SK-N-SH treated with all-trans-retinoic acid at 6 μM for 48 hours (cell line): Measurements from ENCODE around the gene PILRB.

Experiments used
- ARNTL ChIP-seq: fragments of 450-650 bp; formaldehyde crosslinking; IDR thresholded peaks from 2 replicates; pipeline ENCODE4 v1.5.0; 2020; ENCODE audit warnings: low read depth, mild to moderate bottlenecking, moderate library complexity, borderline replicate concordance
- BACH2 ChIP-seq: fragments of 250-450 bp; sonication (Bioruptor Pico); IDR thresholded peaks from 2 replicates; pipeline ENCODE4 v1.9.0; 2021; ENCODE audit warnings: mild to moderate bottlenecking, borderline replicate concordance
- CREB5 ChIP-seq: fragments of 250-450 bp; sonication (Bioruptor Pico); IDR thresholded peaks from 2 replicates; pipeline ENCODE4 v1.5.1; 2020; ENCODE audit warnings: low read depth, mild to moderate bottlenecking, moderate library complexity
- SNAI2 ChIP-seq: fragments of 250-450 bp; sonication (Bioruptor Pico); IDR thresholded peaks from 2 replicates; pipeline ENCODE4 v1.5.0; 2020; ENCODE audit warnings: mild to moderate bottlenecking, moderate library complexity
- ZFP3 ChIP-seq: fragments of 250-450 bp; sonication (Bioruptor Pico); IDR thresholded peaks from 2 replicates; pipeline ENCODE4 v1.5.0; 2020; ENCODE audit warnings: mild to moderate bottlenecking, moderate library complexity
- ZFP30 ChIP-seq: fragments of 450-650 bp; formaldehyde crosslinking; IDR thresholded peaks from 2 replicates; pipeline ENCODE4 v1.5.0; 2022; ENCODE audit warnings: mild to moderate bottlenecking, moderate library complexity
- ZNF565 ChIP-seq: fragments of 450-650 bp; formaldehyde crosslinking; conservative IDR thresholded peaks from 2 replicates; pipeline ENCODE4 v1.5.0; 2020; ENCODE audit warnings: low read depth, mild to moderate bottlenecking, moderate library complexity
- ZNF8 ChIP-seq: fragments of 450-650 bp; formaldehyde crosslinking; IDR thresholded peaks from 2 replicates; pipeline ENCODE4 v1.5.0; 2020; ENCODE audit warnings: mild to moderate bottlenecking, moderate library complexity

- TF ChIP-seq ZFP3 (no peak), SNAI2 (CRISPR knock-in tag) (no peak), BACH2 (no peak), ZNF565 (CRISPR knock-in tag) (no peak), ZFP30 (CRISPR knock-in tag) (no peak), ARNTL (CRISPR knock-in tag) (no peak), CREB5 (CRISPR knock-in tag) (no peak), ZNF8 (no peak)
Observed at GRCh38 chr7:100371561-100372171, 13.7 kb downstream of the PILRB start.
